Mesenchymal stem cell (in vitro differentiated cells and primary cell): ENCODE results near the gene CFDP1.
A peak's percentile ranks its signal among the peaks of the same experiment; 100 is the strongest.

Experiments used
- DNase-seq: peaks from one replicate; pipeline ENCODE4 v3.0.0-alpha.2; 2013
- H2AFZ ChIP-seq: one replicate; pipeline ENCODE4 v1.6.1; 2013; ENCODE audit warnings: low read depth, mild to moderate bottlenecking, control low read depth, inconsistent platforms, low read length, moderate library complexity
- H2AK5ac ChIP-seq: 2 replicates; pipeline ENCODE4 v1.6.1; 2013; ENCODE audit warnings: low read length, moderate library complexity, mild to moderate bottlenecking, inconsistent platforms; ENCODE audit not compliant: severe bottlenecking
- H2BK120ac ChIP-seq: one replicate; pipeline ENCODE4 v1.6.1; 2013; ENCODE audit warnings: low read depth, mild to moderate bottlenecking, inconsistent platforms, low read length, moderate library complexity
- H2BK12ac ChIP-seq, 2 experiments: one replicate each; pipeline ENCODE4 v1.6.1; 2013; ENCODE audit warnings: inconsistent platforms in 2 of 2, low read length in 2 of 2, mild to moderate bottlenecking in 2 of 2, moderate library complexity in 2 of 2, control low read depth in 1 of 2
- H2BK15ac ChIP-seq: one replicate; pipeline ENCODE4 v1.6.1; 2013; ENCODE audit warnings: mild to moderate bottlenecking, low read depth, inconsistent platforms; ENCODE audit not compliant: poor library complexity, severe bottlenecking
- H2BK5ac ChIP-seq: 2 replicates; pipeline ENCODE4 v1.6.1; 2013; ENCODE audit warnings: low read depth, mild to moderate bottlenecking, low read length, control low read depth, inconsistent platforms; ENCODE audit not compliant: poor library complexity, severe bottlenecking
- H3K14ac ChIP-seq, 2 experiments: one replicate each; pipeline ENCODE4 v1.6.1; 2013; ENCODE audit warnings: inconsistent platforms in 2 of 2, low read length in 2 of 2, control low read depth in 1 of 2, mild to moderate bottlenecking in 1 of 2, moderate library complexity in 1 of 2
- H3K18ac ChIP-seq, 2 experiments: one replicate each; pipeline ENCODE4 v1.6.1; 2013; ENCODE audit warnings: inconsistent platforms in 2 of 2, low read length in 2 of 2, control low read depth in 1 of 2, low read depth in 1 of 2, mild to moderate bottlenecking in 1 of 2
- H3K23ac ChIP-seq, 2 experiments: one replicate each; pipeline ENCODE4 v1.6.1; 2013; ENCODE audit warnings: inconsistent platforms in 2 of 2, low read length in 2 of 2, mild to moderate bottlenecking in 2 of 2, moderate library complexity in 2 of 2, control low read depth in 1 of 2
- H3K27ac ChIP-seq: 2 replicates; pipeline ENCODE4 v1.5.1; 2013; ENCODE audit warnings: mild to moderate bottlenecking, moderate library complexity, low read length, control low read depth, inconsistent platforms; ENCODE audit not compliant: poor library complexity, severe bottlenecking
- H3K27me3 ChIP-seq, 2 experiments: 2 replicates each; pipeline versions ENCODE4 v1.6.1 to v1.7.0; 2013; ENCODE audit warnings: low read length in 2 of 2, mild to moderate bottlenecking in 2 of 2, moderate library complexity in 2 of 2, control low read depth in 1 of 2, inconsistent platforms in 1 of 2; ENCODE audit not compliant: control insufficient read depth in 1 of 2, insufficient read depth in 1 of 2
- H3K36me3 ChIP-seq, 2 experiments: 2 replicates each; pipeline versions ENCODE4 v1.6.1 to v1.7.0; 2013; ENCODE audit warnings: low read length in 2 of 2, control low read depth in 1 of 2, inconsistent platforms in 1 of 2, low read depth in 1 of 2, mild to moderate bottlenecking in 1 of 2; ENCODE audit not compliant: insufficient read depth in 2 of 2, control insufficient read depth in 1 of 2
- H3K4ac ChIP-seq, 2 experiments: one replicate each; pipeline ENCODE4 v1.6.1; 2013; ENCODE audit warnings: inconsistent platforms in 2 of 2, low read length in 2 of 2, mild to moderate bottlenecking in 2 of 2, moderate library complexity in 2 of 2, control low read depth in 1 of 2, low read depth in 1 of 2
- H3K4me1 ChIP-seq: 2 replicates; pipeline ENCODE4 v1.6.1; 2013; ENCODE audit warnings: low read depth, low read length, control low read depth; ENCODE audit not compliant: control insufficient read depth, insufficient read depth
- H3K4me2 ChIP-seq: 2 replicates; pipeline ENCODE4 v1.6.1; 2013; ENCODE audit warnings: low read length, mild to moderate bottlenecking, inconsistent platforms; ENCODE audit not compliant: poor library complexity, severe bottlenecking
- H3K4me3 ChIP-seq, 2 experiments: 2 replicates each; pipeline versions ENCODE4 v1.5.1 to v1.7.0; 2013; ENCODE audit warnings: low read length in 2 of 2, mild to moderate bottlenecking in 2 of 2, control low read depth in 1 of 2, low read depth in 1 of 2; ENCODE audit not compliant: insufficient read depth in 1 of 2
- H3K79me1 ChIP-seq: replicated peaks from 2 replicates; pipeline ENCODE4 v1.6.1; 2013; ENCODE audit warnings: mild to moderate bottlenecking, control low read depth, low read length, inconsistent platforms; ENCODE audit not compliant: poor library complexity, severe bottlenecking
- H3K9ac ChIP-seq: 2 replicates; pipeline ENCODE4 v1.7.0; 2013; ENCODE audit warnings: mild to moderate bottlenecking, low read length, moderate library complexity
- H3K9me3 ChIP-seq: 2 replicates; pipeline ENCODE4 v1.7.0; 2013; ENCODE audit warnings: mild to moderate bottlenecking, low read length; ENCODE audit not compliant: control insufficient read depth
- H4K8ac ChIP-seq: one replicate; pipeline ENCODE4 v1.6.1; 2013; ENCODE audit warnings: inconsistent platforms, mild to moderate bottlenecking, low read length, moderate library complexity
- H4K91ac ChIP-seq: one replicate; pipeline ENCODE4 v1.6.1; 2013; ENCODE audit warnings: mild to moderate bottlenecking, low read length, inconsistent platforms
- whole genome bisulfite sequencing: methylation state at CpG from one replicate; pipeline ENCODE4 v1.1.7; 2013; ENCODE audit warnings: mixed read lengths; 5-methylcytosine and 5-hydroxymethylcytosine counted together

CFDP1 gene

GRCh38 chr16:75376475-75377161 is 56.7 kb downstream of the CFDP1 start:
- peak overlapping the region; percentile 74 for H2AK5ac ChIP-seq
- peaks cover 17% of the 10 kb centered on the region for H3K79me1 ChIP-seq
- H3K9me3 ChIP-seq, result no peaks in the 10 kb centered on the region
- no peak overlapping the region for H3K23ac ChIP-seq
- peak overlapping the region in 1 of 2 experiments; percentile 18 for H3K18ac ChIP-seq
- H3K27me3 ChIP-seq, result no peaks in the 10 kb centered on the region
- H3K9ac ChIP-seq, result peak overlapping the region; percentile 88
- no peak overlapping the region for H4K91ac ChIP-seq
- H2BK15ac ChIP-seq, result no peak overlapping the region
- H3K4me1 ChIP-seq, result peaks cover 8% of the 10 kb centered on the region
- peak overlapping the region in 1 of 2 experiments; percentile 11 for H3K4ac ChIP-seq
- no peak overlapping the region for H2AFZ ChIP-seq
- no peak overlapping the region for H2BK12ac ChIP-seq
- H3K4me2 ChIP-seq, result no peak overlapping the region
- no peak overlapping the region for H3K14ac ChIP-seq
- H2BK5ac ChIP-seq, result no peak overlapping the region
- no peak overlapping the region for H4K8ac ChIP-seq
- peak overlapping the region; percentile 67 for H3K27ac ChIP-seq
- DNase-seq, result no peak
- no peak overlapping the region for H2BK120ac ChIP-seq
- H3K4me3 ChIP-seq, result no peak overlapping the region
- H3K36me3 ChIP-seq, result peaks cover 0 to 28% of the 10 kb centered on the region in 2 experiments
- 96% methylated on average over 5 of the region's 7 CpGs for WGBS

DNA sequence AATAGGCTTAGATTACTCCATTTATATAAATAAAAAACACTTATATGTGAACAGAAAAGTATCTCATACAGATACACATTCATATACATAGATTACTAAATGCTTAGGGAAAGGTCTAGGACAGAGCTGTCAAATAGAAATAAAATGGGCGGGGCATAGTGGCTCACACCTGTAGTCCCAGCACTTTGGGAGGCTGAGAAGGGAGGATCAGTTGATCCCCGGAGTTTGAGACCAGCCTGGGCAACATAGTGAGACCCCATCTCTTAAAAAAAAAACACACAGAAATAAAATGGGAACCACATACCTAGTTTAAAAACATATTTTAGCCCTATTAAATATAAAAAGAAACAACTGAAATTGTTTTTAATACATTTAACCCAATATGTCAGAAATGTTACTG is 58.9 kb downstream of the CFDP1 start:
- H4K8ac ChIP-seq, result no peak overlapping the region
- no peak overlapping the region for H3K18ac ChIP-seq
- no peak overlapping the region for H2AK5ac ChIP-seq
- H3K4me1 ChIP-seq, result peaks cover 8% of the 10 kb centered on the region
- no peak overlapping the region for H3K9ac ChIP-seq
- DNase-seq, result no peak
- H3K4me2 ChIP-seq, result no peak overlapping the region
- H3K4ac ChIP-seq, result no peak overlapping the region
- no peak overlapping the region for H2BK120ac ChIP-seq
- H2BK5ac ChIP-seq, result no peak overlapping the region
- H4K91ac ChIP-seq, result no peak overlapping the region
- H3K36me3 ChIP-seq, result peaks cover 0 to 22% of the 10 kb centered on the region in 2 experiments
- no peak overlapping the region for H2BK15ac ChIP-seq
- no peak overlapping the region for H3K27ac ChIP-seq
- no peak overlapping the region for H3K4me3 ChIP-seq
- no peak overlapping the region for H3K23ac ChIP-seq
- H2AFZ ChIP-seq, result no peak overlapping the region
- H3K79me1 ChIP-seq, result peaks cover 13% of the 10 kb centered on the region
- H3K14ac ChIP-seq, result no peak overlapping the region
- no peaks in the 10 kb centered on the region for H3K9me3 ChIP-seq
- WGBS, result 94% methylated on average over 2 of the region's 2 CpGs
- no peak overlapping the region for H2BK12ac ChIP-seq
- no peaks in the 10 kb centered on the region for H3K27me3 ChIP-seq

- H3K4me3 ChIP-seq, result peak overlapping the region in 1 of 2 experiments; percentile 24
- no peak overlapping the region for H3K23ac ChIP-seq
- peak overlapping the region; percentile 52 for H3K9ac ChIP-seq
- no peaks in the 10 kb centered on the region for H3K9me3 ChIP-seq
- no peak overlapping the region for H3K14ac ChIP-seq
- H3K4me1 ChIP-seq, result peaks cover 6% of the 10 kb centered on the region
- no peak overlapping the region for H2BK120ac ChIP-seq
- peaks cover 0 to 20% of the 10 kb centered on the region in 2 experiments for H3K36me3 ChIP-seq
- no peak overlapping the region for H4K91ac ChIP-seq
- WGBS, result 100% methylated on average over 2 of the region's 3 CpGs
- H2BK12ac ChIP-seq, result no peak overlapping the region
- no peak overlapping the region for H2BK5ac ChIP-seq
- H3K4me2 ChIP-seq, result no peak overlapping the region
- no peak overlapping the region for H3K27ac ChIP-seq
- no peak overlapping the region for H3K18ac ChIP-seq
- no peak overlapping the region for H2BK15ac ChIP-seq
- no peak overlapping the region for H2AK5ac ChIP-seq
- peaks cover 14% of the 10 kb centered on the region for H3K79me1 ChIP-seq
- no peaks in the 10 kb centered on the region for H3K27me3 ChIP-seq
- no peak overlapping the region for H3K4ac ChIP-seq
- H4K8ac ChIP-seq, result no peak overlapping the region
- no peak for DNase-seq
- H2AFZ ChIP-seq, result no peak overlapping the region
These were observed 61.0 kb downstream of the CFDP1 start for GRCh38 chr16:75372236-75372856.

DNA sequence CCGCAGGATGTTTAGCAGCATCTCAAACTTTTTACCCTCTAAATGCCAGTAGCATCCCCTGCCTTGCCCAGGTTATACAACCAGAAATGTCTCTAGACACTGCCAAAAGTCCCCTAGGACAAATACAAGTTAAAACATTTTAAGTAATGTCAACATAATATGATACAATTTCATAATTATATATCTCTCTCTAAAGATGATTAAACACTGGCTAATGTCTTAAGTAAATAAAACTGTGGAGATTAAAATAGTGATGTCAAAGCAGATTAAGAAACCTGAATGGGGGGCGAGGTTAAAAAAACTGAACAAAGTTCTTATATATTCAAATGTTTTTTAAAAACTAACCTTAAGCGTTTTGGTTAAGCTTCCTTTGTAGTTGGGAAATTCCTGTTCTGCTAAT is 62.1 kb downstream of the CFDP1 start:
- H4K8ac ChIP-seq, result no peak overlapping the region
- H2BK12ac ChIP-seq, result no peak overlapping the region

More for the DNA sequence above, 62.1 kb downstream of the CFDP1 start:
- H3K4me2 ChIP-seq, result no peak overlapping the region
- H3K18ac ChIP-seq, result no peak overlapping the region
- no peak overlapping the region for H3K14ac ChIP-seq
- DNase-seq, result no peak
- H3K9me3 ChIP-seq, result no peaks in the 10 kb centered on the region
- no peak overlapping the region for H2AFZ ChIP-seq
- no peak overlapping the region for H4K91ac ChIP-seq
- no peak overlapping the region for H3K23ac ChIP-seq
- no peak overlapping the region for H2BK5ac ChIP-seq
- H3K79me1 ChIP-seq, result peaks cover 13% of the 10 kb centered on the region
- H3K4me1 ChIP-seq, result peaks cover 3% of the 10 kb centered on the region
- H2AK5ac ChIP-seq, result no peak overlapping the region
- no peak overlapping the region for H2BK120ac ChIP-seq
- no peak overlapping the region for H3K27ac ChIP-seq
- H3K4me3 ChIP-seq, result no peak overlapping the region
- WGBS, result 100% methylated on average over 1 of the region's 3 CpGs
- peaks cover 3 to 10% of the 10 kb centered on the region in 2 experiments for H3K36me3 ChIP-seq
- no peak overlapping the region for H3K9ac ChIP-seq
- no peak overlapping the region for H2BK15ac ChIP-seq
- H3K27me3 ChIP-seq, result no peaks in the 10 kb centered on the region
- no peak overlapping the region for H3K4ac ChIP-seq
